IPS-NIHi7 (cell line): ENCODE measurements around the gene IFI27L1.

Experiments used
- DNase-seq: peaks from one replicate; pipeline ENCODE4 v3.0.0; 2012; ENCODE audit warnings: mixed read lengths; ENCODE audit errors: extremely low spot score

IFI27L1 gene

DNA sequence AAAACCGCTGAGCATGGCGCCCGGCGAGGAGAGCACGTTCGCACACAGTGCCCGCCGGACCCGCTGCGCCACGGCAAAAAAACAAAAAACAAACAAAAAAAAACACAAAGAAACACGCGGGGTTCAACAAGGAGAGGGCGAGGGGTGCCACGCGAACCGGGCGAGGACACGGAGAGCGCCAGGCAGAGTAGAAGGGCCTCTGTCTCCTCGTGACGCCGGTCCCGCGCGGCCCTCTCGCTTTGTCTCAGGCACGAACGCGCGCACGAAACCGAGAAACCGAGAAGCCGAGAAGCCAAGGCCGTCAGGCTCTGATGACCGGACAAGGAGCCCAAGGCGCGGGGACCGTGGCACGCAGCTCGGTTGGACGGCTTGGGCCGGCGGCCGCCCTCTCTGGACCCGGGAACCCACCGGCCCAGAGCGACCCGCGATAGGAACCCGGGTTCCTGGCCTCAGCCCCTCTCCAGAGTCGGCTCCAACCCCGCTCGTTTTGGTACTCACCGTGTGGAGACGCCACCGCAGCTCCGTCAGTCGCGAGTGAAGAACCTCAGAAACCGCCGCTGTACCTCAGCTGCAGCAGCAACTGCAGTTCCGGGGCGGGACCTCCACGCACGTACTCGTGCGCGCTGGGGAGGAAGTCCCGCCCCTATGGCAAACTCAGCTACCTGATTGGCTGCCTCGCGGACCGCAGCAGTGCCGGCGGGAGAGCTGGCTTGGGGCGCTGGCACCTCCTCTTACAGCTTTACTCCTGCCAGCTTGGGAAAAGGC, at the start of gene IFI27L1, which contains the start of gene DDX24:
Gene IFI27L1, plus strand, starts transcription at position 690 of the 765 bp plus-strand sequence. CDS start 15,628 bp downstream, outside the sequence.
Gene DDX24, minus strand, starts transcription at position 582 of the 765 bp plus-strand sequence. CDS start 1,460 bp downstream, outside the sequence.
- peak; percentile 100 for DNase-seq

DNA sequence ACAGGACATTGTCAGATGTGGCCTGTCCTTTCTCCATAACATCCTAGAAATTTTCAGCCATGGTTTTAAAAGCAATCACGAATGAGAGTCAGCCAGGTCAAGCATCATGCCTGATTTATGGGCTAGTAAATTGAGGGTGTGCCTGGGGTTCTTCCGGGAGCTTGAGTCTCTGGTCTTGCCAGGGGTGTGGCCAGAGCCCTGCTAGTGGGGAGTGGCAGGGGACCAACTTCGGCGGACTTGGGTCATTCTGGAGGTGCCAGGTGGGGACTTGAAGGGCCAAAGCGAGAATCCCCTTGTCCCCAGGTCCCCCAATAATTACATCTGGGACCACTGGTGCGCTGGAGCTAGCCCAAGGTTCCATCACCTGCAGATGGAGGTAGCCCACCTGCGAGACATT, 49.2 kb upstream of the IFI27L1 start:
- no peak for DNase-seq

DNA sequence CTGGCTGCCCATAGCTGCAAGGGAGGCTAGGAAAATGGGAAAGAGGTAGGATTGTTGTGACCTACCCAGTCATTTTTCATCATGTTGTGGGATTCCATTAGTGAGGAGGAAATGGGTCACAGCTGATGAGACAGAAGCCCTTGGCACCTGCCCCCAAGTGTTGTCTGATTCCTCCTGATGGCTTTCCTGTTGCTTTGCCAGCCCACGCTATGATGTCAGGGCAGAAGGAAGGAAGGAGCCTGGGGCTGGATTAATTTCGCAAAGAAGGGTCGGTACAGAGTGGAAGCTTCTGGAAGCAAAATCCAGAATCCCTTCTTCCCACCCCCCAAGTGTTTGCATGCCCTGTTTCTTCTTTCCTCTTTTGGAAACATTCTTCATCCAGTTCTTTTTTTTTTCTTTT, 46.2 kb upstream of the IFI27L1 start:
- no peak for DNase-seq

GRCh38 chr14:94036313-94037167, 44.6 kb upstream of the IFI27L1 start:
- peak; percentile 89 for DNase-seq

GRCh38 chr14:94037954-94038353, 43.2 kb upstream of the IFI27L1 start:
- DNase-seq = no peak

DNA sequence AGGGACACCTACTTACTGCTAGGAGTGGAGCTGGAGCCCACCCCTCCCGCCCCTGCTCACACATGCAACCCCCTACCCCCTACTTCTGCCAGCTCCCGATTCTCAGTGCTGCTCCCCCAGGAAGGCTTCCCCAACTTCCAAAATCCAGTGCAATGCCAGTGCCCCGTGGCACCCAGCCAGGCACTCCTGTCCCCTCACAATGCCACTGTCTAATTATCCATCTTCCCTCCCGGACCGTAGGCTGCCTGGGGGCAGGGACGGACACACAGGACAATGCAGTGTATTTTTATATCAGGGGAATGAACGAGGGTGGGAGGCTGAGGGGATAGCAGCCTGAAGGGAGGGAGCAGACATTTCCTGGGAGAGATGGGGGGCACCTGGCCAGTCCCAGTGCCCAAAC, 42.6 kb upstream of the IFI27L1 start:
- DNase-seq = no peak

GRCh38 chr14:94038921-94039629, 42.0 kb upstream of the IFI27L1 start:
- DNase-seq = no peak

GRCh38 chr14:94040247-94040646, 40.9 kb upstream of the IFI27L1 start:
- DNase-seq = no peak

- no peak for DNase-seq
Measured at GRCh38 chr14:94040796-94041195, 40.3 kb upstream of the IFI27L1 start.

- no peak for DNase-seq
Measured at GRCh38 chr14:94041551-94042346, 39.4 kb upstream of the IFI27L1 start.

DNA sequence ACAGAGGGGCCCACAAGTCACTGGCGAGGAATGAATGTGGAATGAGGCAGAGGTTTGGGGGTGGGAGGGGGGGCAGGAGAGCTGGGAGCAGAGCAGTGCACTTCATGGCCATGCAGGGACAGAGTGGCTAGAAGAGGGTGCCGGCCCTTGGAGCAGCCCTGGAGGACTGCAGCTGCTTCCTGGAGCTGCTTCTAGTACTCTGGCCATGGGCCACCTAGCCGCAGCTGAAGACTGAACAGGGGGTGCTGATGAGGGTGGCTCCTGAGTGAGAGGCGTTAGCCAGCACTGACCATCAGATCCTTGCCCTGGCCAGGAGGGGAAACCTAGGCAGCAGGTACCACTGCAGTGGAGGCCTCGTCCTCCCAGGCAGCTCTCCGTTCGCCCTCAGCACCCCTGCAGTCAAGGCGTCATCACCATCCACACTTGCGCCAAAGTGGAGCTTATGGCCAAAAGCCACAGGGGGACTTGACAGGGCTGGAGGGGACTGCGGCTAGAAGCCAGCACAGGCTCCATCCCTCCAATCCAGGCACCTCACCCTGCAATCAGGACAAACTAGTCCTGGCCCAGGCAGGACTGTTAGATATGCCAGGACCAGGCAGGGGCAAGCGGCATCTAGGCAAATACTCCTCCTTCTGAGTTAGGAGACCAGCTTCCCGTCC, 38.5 kb upstream of the IFI27L1 start:
- DNase-seq = no peak

- DNase-seq = no peak
Measured at GRCh38 chr14:94043111-94043755, 37.9 kb upstream of the IFI27L1 start.

DNA sequence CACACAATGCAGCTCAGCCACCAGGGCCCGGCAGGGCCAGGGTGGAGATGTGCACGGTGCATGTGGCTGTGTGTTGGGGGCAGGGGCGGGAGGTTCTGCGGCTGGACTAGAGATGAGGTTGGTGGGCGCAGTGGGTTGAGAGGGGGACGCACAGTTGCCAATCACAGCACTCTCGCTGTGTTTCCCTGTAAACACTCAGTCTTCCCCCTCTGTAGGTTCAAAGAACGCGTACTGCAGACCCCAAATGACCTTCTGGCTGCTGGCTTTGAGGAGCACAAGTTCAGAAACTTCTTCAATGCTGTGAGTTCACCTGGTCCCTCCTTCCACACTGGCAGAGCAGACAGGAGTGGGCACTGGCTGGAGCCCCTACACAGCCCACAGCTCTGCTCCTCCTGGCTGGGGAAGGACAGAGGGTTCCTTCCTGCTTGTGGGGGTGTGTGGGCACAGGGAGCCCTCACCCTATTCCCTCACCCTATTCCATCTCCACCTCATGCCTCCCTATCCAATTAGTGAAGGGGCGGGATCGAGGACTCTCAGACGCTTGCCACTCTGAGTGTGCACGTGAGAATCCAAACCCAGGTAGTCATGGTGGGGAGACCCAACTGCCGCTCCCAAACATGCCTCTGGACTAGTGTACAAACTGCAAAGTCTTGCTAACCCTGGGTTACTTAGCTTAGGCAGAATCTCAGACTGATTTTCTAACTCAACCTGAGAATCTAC, 37.2 kb upstream of the IFI27L1 start:
- DNase-seq = no peak

DNA sequence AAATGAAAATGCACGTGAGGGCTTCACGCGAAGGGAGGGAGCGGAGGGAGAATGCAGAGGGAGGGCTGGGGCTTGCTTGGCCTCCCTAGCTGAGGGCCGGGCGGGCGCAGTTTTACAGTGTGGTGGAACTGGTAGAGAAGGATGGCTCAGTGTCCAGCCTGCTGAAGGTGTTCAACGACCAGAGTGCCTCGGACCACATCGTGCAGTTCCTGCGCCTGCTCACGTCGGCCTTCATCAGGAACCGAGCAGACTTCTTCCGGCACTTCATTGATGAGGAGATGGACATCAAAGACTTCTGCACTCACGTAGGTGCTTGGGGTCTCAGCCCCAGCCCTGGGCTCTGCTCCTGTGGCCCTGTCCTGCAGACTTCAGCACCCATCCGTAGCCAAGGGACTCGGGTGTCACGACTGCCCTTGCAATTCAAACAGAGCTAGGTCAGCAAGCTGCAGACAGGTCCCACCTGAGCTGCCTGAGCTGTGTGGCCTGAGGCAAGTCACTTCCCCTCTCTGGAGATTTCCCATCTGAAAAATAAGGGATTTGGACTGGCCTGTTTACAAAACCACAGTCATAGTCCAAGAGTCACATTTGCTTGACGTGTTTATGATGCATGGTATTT, 36.5 kb upstream of the IFI27L1 start:
- DNase-seq = no peak

DNA sequence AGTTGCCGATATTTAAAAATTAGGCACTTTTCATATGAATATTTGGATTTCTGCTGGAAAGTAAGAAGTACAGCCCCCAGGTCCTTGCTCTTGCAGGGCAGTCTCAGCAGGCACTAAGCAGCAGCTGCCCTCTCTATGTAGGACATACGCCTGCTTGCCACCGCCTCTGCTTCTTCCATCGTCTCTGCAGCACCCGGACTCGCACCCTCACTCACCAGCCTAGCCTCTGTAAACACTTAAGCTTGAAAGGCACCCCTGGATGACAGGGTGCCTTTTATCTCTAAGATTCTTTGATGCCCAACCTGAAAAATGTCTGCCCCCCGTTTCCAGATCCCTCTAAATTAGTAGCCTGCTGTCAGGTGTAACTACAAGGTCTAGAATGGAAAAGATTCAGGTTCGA, 36.0 kb upstream of the IFI27L1 start:
- no peak for DNase-seq

GRCh38 chr14:94045563-94046345, 35.4 kb upstream of the IFI27L1 start:
- no peak for DNase-seq

GRCh38 chr14:94046696-94047250, 34.3 kb upstream of the IFI27L1 start:
- DNase-seq = no peak

- DNase-seq = no peak
Measured at GRCh38 chr14:94047581-94047980, 33.5 kb upstream of the IFI27L1 start.
